HG03175 (cell line): Measurements from ENCODE around the gene RNF181.
"Not testable (repeated sequence)": the region's sequence is repeated elsewhere in the genome, so short reads cannot be mapped to it uniquely, and the experiment has no call there.

Experiments used
- ATAC-seq: cut with Tn5 transposase; IDR thresholded peaks from one replicate; pipeline ENCODE4 v1.9.1; 2021; ENCODE audit warnings: mild to moderate bottlenecking, moderate library complexity; ENCODE audit not compliant: unreplicated experiment

Gene RNF181

DNA sequence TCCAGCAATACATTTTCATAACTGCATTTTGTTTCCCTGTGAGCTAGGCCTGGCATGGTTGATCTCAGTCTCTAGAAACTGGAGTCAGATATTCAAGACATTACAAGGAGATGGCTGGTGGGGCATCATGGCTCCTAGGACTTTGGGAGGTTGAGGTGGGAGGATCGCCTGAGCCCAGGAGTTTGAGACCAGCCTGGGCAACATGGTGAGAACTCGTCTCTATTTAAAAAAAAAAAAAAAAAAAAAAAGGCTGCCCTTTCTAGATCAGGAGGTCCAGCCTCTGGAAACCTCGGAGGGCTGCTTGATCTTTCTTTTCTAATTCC is 18.5 kb upstream of the RNF181 start:
- ATAC-seq: no peak

DNA sequence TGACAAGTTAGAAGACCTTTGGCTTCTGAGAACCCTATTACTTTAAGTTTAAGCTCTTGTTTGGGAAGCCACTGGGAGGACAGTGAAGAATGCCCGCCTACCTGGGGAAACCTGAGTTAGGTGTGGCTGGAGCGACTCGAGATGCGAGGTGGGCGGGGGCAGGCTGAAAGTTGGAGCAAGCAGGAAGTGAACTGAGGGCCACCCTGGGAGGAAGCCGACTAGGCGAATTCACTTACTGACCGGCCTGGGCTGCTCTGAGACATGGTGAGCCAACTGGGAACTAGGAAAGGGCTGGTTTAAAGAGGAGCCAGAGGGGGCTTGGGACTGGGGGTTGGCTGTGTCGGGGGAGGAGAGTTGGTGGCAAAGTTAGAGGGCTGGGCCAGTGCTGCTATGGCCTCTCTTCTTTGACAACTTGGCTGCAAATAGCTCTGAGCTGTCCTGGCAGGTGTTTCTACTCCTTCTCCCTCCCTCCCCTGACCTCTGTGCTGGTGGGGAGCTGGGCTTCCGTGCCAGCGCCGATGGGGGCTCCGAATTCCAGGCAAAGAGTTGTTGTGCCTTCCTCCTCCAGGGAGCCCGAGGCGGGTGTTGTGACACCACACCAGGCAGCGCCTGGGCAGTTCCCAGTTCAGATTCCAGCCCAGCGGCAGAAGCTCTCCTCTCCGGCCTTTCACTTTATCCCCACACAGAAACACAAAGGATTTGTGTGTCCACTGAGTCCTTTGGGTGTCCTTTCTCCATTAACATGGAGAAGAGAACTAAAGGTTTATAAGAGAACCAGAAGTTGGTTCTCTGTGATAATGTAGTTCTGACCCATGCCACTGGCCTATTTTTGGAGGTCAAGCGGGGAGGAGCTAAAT is 17.9 kb upstream of the RNF181 start, which contains the start of gene VAMP8:
VAMP8 (plus strand) TSS at position 201 of the 857 bp plus-strand sequence; CDS start at position 262, 61 bp downstream.
- ATAC-seq: peak; percentile 58

DNA sequence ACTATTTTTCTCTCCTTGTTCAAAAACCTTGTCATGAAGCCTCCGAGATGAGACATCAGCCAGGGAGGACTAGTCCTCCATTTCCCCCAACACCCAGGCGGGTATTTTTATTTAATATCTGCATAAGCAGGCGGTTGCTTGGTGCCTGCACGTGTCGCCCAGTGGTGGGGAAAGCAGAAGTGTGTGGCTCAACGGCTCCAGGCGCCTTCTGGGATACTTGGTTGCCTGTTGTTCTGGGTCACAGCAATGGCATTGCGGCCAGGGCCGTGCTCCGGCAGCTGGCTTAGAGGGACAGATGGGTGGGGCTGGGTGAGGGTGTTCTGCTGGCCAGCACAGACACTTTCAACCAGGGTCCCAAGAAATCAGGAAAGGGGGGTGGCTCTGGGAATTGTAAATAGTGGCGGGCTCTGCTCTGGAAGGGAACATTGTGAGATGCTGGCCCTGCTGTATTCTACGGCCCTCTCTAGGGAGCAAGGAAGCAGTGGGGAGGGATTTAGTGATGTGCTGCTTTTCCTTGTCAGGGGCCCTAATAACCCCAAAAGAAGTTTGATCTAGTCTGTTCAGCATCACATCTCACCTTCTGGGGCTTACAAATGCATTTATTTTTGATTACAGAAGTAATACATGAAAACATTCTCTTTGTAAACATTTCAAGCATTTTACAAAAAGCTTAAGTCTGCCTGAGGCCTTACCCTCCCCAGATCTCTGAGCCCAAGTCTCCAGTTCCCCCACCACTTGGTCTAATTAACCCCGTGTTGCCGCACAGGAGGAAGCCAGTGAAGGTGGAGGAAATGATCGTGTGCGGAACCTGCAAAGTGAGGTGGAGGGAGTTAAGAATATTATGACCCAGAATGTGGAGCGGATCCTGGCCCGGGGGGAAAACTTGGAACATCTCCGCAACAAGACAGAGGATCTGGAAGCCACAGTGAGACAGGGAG is 17.0 kb upstream of the RNF181 start:
- ATAC-seq: peak; percentile 38

DNA sequence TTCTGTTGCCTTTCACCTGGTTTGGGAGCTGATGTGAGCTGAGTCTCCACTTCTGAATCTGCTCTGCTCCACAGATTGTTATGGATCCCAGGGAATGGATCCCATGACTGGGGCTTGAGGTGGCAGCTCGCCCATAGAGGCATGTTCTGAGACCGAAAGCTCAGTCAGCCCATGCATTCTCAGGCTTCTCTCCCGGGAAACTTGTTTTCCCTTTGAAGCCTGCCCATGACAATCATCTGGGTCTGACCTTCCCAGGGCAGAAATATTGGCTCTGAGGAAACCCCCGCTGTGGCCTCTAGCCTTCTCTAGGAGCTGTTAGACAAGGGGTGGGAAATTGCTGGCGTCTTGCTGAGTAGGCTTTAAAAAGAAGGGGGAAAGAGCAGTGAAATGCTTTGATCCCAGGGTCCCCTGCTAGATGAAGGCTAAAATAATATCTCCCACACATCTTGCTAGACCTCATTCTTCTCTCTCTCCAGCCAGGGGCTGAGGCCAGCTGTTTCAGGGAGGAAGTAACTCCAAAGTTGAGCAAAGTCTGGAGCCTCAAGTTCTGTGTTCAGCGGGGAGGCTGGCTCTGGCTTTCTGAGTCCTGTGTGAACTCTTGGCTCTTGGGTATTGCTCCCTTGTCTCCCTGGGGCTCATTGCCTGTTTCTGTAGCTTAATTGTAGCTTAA is 16.1 kb upstream of the RNF181 start:
- no peak for ATAC-seq

DNA sequence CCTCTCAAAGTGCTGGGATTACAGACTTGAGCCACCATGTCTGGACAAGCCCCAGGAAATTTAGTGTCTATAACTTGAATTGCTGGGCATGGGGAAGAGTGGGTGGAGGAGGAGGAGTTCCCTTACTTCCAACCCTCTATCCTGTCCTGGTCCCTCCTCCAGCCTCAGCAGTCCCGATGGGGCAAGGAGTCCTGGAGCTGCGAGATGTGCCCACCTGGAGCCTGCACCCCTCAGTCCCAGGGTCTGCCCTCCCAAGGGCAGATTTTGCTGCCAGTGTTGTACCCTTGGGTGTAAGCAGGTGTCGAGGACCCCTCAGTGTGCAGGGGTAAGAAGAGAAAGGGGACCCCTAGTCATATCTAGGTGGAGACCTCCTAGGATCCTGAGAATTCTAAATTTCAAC is 15.3 kb upstream of the RNF181 start:
- no peak for ATAC-seq

DNA sequence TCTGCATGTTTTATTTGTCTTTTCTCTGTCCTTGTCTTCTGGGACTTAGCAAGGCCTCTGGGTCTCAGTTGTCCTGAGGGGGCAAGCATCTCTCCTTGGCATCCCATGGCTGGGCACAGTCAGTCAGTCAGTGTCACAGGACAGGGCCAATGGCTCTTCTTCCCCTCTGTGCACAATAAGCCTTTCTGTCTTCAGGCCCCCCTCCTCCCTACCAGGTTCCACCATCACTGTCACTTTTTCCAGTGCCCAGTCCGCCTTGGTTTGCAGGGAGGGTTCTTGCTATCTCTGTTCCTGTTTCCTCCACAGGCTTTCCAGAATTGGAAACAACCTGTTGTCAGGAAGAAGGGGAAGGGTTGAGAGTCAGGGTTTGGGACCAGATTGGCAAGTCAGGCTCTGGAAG is 13.1 kb upstream of the RNF181 start:
- no peak for ATAC-seq

DNA sequence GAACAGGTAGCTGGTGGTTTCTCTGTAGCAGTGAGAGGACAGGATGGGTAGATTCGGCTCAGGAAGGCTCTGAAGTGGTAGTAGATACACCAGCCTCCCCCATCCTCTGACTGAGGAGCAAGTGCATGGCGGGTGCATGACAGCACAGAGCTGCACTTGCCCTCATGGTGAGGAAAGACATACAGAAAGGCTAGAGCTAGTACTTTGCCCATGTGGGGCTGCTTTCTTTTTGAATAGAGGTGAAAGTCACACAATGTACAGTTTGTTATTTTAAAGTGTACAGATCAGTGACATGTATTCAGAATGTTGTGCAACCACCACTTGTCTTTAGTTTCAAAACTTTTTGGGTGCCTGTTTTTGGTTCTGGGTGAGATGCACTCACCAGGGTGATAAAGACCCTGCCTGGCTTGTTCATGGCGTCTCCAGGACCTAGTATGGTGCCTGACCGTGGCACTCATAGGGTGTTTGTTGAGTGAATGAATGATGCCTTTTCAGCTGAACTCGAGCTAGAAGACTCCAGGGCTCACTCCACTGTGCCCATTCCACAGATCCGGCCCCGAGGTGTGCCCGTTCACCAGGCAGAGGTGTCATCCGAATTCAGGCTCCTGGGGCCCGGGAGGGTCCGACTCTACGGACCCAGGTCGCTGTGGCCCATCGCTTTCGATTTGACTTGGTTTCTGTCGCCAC is 11.7 kb upstream of the RNF181 start:
- peak; percentile 57 for ATAC-seq

DNA sequence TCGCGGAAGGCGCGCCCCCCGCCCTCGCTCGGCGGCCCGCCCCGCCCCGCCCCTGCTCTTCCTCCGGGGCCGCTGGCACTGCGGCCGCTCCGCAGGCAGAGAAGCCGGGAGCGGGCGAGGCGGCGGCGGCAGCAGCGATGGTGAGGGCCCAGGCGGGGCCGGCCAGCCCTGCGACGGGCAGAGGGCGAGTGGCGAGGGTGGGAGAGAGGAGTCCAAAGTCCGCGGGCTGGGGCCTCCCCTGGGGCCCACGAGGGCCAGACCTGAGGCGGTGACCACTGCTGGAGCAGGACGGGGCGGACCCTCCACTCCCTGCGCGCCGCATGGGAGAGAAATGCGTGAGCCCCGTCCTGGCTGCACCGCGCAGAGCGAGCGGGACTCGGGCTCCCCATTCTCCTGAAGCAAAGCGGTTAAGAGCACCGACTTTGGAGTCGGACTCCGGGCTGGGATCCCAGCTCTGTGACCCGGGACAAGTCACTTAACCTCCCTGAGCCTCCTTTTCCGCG is 11.1 kb upstream of the RNF181 start, which contains the start of gene VAMP5:
VAMP5 (plus strand) TSS at position 78 of the 503 bp plus-strand sequence; CDS start at position 138, 60 bp downstream.
- no peak for ATAC-seq

DNA sequence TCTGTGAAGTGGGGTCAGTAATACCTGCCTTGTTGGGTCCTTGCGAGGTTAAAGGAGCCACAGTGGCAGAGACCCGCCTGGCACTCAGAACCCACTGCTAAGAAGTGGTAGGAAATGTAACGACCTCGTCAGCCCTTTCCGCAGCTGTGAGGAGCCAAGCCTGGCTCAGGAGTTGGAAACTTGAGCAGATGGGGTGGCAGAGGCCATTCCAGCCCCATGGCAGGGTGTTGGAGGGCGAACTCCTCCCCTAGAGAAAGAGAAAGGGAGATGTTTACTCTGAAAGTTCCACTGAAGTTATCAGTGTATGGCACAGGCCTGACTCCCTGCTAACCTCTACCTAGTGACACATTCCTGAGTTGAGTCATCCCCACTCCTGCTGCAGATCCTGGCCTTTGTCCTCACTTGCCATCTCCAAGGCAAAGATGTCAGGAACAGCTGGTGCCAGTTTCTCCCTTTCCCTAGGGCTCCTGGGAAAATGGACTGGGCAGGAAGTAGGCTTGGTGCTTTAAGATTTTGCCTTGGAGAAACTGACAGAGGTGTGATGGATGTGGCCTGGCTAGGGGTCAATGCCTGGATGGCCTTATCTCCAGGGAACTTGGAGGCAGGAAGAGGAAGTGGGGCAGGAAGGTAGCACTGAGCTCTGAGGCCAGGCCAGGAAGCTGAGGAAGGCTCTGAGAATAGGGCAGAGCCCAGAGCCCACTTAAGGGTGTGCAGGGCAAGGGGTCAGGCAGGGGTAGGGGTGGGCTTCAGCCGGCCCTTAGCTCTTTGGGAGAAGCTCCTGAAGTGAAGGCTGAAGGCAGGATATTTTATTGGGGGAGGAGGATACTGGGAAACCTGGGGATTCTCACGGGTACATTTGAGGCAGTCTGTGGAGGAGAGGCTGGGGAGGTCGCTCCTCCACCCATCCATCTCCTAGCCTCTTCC is 10.4 kb upstream of the RNF181 start:
- ATAC-seq: no peak

DNA sequence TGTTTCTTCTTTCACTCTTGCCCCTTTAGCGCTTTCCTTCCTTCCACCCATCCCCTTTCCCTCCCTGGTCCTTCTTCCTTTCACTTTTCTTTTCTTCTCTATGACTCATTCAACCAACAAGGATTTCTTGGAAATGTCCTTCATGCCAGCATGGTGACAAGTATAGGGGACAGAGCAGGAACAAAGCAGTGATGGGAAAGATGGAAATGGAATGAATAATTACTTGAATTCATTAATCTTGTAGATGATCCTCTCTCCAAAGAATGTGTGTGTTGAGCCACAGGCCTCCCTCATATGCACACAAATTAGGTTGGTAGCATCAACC is 9.8 kb upstream of the RNF181 start:
- ATAC-seq: no peak

DNA sequence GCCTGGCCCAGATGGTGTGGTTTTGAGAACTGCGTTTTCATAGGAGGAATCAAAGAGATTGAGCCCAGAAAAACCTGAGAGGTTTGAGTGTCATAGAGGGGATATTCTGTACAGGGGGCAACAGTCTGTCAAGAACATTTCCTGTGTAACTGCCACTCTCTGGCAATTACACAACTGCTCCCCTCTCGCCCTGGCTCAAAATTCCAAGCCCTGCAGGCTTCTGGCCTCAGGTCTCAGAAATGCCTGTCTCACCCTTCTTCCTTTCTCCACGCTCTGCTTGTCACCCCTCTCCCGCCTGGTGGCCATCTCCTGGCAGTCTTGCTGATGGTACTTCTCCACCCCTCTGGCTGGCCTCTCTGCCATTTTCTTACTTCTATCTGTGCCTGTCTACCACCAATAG is 7.3 kb upstream of the RNF181 start:
- no peak for ATAC-seq

DNA sequence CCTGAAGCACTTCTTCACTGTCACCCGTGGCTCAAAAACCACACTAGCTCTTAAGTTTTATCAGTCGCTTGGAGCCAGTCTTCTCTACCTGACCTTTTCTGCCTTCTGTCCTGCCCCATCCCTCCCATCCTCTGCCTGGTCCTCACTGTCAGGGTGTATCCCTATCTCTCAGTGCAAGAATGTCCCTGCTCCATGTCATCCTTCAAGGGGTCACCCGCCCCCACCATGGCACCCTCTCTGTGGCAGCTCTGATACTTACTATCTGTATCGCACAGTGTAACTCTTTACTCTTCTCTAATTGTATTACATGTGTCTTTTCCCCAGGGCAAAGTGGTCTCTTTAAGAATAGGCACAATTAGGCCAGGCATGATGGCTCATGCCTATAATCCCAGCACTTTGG is 6.9 kb upstream of the RNF181 start:
- ATAC-seq: no peak

DNA sequence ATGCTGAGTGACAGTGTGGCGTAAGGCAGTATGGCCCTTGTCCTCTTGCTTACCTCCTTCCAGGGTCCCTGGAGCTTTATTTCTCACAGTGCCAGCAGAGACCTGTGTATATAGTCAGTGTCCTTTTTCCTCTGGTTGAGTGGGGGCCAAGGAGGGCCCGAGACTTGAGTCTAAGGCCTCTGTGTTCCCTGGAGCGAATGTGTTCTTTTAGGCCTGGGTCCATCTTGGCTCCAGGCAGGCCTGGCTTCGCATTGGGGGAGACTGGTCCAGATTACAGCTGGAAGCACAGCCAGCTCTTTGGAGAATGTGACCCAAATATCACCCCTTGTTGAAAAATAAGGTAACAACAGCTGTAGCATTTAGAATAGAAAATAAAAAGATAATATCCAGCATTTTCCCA is 6.4 kb upstream of the RNF181 start:
- no peak for ATAC-seq

DNA sequence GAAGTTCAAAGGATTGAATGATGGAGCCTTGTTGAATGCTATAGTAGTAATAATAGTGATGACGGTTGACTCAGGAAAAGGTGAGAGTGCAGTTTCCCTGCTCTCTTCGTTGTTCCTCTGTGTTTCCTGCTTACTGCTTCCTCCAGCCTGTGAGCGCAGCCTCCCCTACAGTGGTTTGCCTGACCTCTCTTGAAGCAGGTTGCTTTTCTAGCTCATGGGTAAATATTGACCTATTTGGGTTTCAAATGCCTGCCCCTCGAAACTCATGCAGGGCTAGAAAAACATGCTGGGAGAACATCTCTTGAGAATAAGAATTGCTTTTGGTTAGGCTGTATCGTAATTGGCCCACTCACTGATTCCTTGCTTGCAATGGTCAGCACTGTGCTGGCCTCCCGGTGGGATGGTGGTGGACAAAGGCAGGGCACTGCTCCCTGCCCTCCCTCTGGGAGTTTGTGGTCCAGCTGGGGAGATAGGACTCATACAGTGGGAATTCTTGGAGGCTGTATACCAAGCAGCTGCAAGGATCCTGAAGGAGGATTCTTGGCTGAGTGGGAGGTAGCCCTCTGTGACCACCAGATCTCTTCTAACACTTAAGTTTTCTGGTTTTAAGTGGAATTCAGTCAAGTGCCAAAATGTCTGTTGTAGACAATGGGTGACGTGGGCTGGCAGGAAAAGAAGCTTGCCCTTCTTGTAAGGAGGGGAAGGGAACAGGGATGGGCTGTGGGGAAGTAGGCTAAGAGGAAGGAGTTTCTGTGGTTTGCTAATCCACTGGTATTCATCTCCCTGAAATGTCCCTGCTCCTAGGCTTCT is 5.4 kb upstream of the RNF181 start:
- ATAC-seq: no peak

DNA sequence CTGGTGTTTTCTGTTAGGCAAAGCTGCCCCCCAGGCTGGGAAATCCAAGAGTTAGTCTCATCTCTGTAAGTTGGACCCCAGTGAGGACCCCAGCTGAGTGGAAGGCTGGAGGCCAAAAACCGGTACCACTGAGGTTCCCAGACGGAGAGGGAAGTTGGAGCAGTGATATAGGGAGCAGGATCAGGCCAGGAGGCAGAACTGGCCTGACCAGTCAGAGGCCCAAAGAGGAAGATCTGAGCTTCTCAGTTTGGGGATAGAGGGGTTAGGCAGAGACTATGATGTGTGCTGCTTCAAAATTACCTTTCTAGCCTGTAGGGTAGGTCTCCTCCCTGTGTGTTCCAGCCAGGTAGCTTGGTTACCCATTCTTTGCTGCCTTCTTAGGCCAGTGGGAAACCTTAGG is 4.6 kb upstream of the RNF181 start:
- no peak for ATAC-seq

DNA sequence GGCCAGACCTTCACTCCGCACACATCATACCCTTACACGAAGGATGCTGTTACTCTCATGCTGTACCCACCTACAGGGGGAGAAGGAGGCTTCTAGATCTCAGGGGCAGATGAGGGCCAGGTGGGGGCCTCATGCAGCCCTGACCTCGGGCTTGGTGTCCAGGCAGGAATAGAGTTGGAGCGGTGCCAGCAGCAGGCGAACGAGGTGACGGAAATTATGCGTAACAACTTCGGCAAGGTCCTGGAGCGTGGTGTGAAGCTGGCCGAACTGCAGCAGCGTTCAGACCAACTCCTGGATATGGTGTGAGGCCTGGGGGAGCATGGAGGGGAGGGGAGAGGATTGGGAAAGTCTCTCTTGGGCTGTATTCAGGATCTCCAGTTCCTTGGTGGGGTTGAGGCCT is 4.0 kb upstream of the RNF181 start:
- no peak for ATAC-seq

DNA sequence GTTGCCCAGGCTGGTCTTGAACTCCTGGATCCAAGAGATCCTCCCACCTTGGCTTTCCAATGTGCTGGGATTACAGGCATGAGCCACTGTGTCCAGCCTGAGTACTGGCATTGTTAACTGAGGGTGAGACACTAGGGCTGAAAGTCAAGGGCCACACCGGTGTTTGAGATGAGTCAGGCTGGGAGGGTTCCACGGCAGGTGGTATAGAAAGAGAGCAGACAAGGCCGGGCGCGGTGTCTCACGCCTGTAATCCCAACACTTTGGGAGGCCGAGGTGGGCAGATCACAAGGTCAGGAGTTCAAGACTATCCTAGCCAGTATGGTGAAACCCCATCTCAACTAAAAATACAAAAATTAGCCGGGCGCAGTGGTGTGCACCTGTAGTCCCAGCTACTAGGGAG is 3.2 kb upstream of the RNF181 start:
- not testable (repeated sequence) for ATAC-seq

DNA sequence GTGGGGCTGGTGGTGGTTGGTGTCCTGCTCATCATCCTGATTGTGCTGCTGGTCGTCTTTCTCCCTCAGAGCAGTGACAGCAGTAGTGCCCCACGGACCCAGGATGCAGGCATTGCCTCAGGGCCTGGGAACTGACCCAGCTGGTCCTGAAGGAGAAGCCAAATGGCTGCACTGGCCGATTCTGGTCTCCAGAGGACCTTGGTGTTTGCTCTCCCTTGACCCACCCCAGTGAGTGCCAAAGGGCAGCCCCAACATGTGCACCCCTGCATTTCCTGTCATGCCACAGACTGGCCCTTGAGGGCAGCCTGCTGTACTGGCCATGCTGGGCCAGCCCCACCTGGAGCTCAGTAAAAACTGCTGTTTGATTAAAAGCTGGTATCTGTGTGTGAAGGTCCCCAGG is 2.5 kb upstream of the RNF181 start:
- no peak for ATAC-seq
